ENCODE measurements around the gene NIM1K.

DNA sequence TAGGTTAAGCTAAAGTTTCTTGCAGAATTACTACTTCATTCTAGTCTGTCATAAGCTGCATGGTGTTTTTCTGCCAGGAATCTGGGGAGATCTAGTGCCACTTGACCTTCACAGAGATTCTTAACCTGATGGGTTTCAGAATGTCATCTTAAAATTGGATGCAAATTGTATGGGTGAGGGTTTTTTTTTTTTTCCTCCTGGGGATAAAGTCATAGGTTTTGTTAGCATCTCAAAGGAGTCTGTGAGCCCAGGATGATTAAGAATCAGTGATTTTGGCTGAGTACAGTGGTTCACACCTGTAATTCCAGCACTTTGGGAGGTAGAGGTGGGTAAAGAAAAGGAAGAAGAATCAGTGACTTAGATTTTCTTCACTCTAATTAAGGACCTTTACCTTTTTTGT is 51.2 kb downstream of the NIM1K start:
- TF ChIP-seq POLR2A (IDR thresholded peaks at IDR 0.05; ENCODE audit: low read depth, low read length) (no peak), POLR2AphosphoS5 (IDR thresholded peaks at IDR 0.05; ENCODE audit: low read depth, low read length) (no peak)
